GM11168 (cell line): ENCODE measurements around the gene KLHL35.
"Not testable (repeated sequence)": the region's sequence is repeated elsewhere in the genome, so short reads cannot be mapped to it uniquely, and the experiment has no call there.

Experiments
- in situ Hi-C: fragments of 300-500 bp; cut with MboI; formaldehyde crosslinking; loops from one replicate; pipeline ENCODE4 v1.12.0; 2022; ENCODE audit warnings: low sequenced_read_pairs; ENCODE audit not compliant: unreplicated experiment

The KLHL35 gene

GRCh38 chr11:75428989-75429640 is 3.9 kb downstream of the KLHL35 start:
- in situ Hi-C loops = no loop called here

- in situ Hi-C loops = no loop called here
Observed at GRCh38 chr11:75428281-75428724, 4.7 kb downstream of the KLHL35 start.

- in situ Hi-C loops = no loop called here
Observed at GRCh38 chr11:75427181-75427580, 5.8 kb downstream of the KLHL35 start.

DNA sequence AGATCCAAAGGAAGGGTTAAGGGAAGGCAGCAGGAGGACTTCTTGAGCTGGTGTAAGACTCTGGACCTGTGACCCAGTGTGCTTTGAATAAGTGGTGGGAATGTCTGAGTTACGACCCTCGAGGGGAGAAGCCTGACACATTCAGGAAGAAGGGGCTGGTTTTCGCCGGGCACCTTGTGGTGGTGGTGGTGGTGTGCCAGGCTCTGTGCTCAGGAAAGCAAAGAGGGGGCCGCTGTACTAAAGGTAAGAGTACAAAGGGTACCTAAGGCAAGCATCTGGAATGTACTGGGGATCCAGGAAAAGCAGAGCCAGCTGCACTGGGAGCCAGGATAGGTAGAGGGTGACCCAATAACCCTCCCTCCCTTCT is 6.3 kb downstream of the KLHL35 start:
- in situ Hi-C loops = no loop called here

- in situ Hi-C loops = no loop called here
Observed at GRCh38 chr11:75425422-75425821, 7.6 kb downstream of the KLHL35 start.

DNA sequence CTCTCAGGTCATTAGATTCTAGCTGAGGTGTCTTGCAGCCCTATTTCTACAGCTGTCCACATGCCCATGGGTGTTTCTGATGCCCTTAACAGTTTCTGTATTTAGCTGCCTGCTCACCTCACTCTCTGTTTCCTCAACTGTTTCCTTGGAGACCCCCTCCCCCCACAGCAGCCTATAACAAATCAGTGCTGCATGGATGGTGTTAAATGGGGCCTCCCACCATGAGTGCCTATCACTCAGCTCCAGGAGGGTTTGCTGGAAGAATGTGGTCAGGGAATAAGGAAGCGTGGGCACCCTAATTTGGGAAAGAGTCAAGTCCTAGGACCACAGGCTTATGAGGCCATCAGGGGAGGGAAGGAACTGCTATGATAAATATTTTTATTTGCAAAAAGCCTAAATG is 8.6 kb downstream of the KLHL35 start:
- in situ Hi-C loops = no loop called here

- in situ Hi-C loops = no loop called here
Observed at GRCh38 chr11:75423721-75424120, 9.3 kb downstream of the KLHL35 start.

DNA sequence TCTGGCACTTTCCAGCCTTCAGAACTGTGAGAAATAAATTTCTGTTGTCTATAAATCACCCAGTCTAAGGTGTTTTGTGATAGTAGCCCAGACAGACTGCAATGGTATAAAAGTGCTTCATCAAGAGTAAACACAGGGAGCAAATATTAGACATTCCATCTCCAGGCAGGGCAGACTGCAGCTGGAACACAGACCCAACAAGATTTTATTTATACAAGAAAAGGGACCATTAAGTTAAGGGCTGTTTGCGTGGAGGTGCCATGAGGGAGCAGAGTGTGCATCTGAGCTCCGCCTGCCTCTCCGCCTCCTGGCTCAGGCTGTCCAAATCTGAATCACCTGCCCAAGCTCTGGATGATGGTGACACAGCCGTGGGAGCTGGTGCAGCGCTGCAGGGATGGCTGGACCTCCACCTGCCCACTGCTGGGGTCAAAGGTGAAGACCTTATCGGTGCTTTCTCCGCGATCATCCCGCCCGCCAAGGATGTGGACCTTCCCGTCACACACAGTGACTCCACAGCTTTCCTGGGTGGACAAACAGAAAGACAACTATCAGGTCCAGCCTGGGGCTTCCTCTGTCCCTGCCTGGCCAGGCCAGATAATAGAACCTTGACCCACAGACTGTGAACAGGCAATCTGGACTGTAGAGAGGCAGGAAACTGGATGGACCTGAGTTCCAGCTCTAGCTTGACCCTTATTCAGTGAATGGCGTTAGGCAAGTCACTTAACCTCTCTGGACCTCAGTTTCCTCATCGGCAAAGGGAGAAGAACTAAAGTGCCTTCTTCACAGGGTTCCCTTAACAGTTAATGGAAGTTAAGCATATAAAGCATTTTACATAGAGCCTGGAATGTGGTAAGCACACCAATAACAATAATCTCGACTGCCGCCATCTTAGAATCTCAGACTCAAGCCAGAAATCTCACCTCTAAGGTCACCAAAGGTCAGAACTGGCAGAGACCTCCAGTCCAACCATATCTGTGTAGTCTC is 10.5 kb downstream of the KLHL35 start:
- in situ Hi-C loops = no loop called here

- in situ Hi-C loops = no loop called here
Observed at GRCh38 chr11:75421902-75422247, 11.1 kb downstream of the KLHL35 start.

- in situ Hi-C loops = no loop called here
Observed at GRCh38 chr11:75421035-75421602, 11.9 kb downstream of the KLHL35 start.

DNA sequence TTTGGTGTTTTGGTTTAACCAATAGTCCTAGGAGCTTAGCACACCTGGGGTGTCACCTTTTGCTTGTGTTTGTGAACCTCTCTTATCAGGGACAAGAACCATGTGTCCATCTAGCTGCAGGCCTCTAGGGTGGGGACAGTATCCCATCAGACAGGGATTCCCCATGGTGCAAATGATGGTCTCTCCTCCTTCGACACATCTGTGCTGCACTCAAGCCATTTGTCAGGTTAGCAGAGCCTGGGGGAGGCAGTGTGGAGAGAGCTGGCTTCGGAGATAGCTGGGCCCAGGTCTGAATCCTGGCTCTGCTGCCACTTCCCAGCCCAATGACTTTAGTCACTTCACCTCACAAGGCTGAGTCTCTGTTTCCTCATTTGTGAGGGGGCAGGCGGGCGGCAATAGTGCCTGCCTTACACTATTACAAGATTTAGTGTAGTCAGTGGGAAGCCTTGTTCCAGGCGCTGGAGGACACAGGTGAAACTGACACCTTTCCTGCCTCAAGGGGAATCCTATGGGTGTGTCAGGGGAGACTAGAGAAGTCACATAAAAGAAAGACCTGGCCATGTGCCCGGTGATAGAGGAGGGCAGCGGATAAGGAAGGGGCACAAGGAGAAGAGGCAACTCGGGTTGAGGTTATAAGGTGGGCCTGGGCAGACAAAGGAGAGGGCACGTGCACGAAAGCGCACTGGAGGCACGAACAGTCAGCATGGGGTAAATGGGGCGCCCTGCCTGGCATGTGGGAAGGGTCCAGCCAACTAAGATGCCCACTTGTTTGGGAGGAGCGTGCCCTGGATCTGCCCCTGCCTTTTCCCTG is 12.6 kb downstream of the KLHL35 start:
- in situ Hi-C loops = no loop called here

GRCh38 chr11:75413864-75414263 is 19.1 kb downstream of the KLHL35 start:
- in situ Hi-C loops = no loop called here

DNA sequence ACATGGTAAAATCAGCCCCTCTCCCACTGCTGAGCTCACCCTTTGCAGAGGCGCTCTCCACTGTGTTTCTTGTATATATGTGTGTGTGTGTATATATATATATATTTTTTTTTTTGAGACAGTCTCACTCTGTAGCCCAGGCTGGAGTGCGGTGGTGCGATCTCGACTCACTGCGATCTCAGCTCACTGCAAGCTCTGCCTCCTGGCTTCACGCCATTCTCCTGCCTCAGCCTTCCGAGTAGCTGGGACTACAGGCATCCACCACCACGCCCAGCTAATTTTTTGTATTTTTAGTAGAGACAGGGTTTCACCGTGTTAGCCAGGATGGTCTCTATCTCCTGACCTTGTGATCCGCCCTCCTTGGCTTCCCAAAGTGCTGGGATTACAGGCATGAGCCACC is 19.9 kb downstream of the KLHL35 start:
- in situ Hi-C loops = not testable (repeated sequence)

DNA sequence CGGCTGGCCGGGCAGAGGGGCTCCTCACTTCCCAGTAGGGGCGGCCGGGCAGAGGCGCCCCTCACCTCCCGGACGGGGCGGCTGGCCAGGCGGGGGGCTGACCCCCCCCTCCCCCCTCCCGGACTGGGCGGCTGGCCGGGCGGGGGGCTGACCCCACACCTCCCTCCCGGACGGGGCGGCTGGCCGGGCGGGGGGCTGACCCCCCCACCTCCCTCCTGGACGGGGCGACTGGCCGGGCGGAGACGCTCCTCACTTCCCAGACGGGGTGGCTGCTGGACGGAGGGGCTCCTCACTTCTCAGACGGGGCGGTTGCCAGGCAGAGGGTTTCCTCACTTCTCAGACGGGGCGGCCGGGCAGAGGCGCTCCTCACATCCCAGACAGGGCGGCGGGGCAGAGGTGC is 23.0 kb downstream of the KLHL35 start:
- in situ Hi-C loops = not testable (repeated sequence)

DNA sequence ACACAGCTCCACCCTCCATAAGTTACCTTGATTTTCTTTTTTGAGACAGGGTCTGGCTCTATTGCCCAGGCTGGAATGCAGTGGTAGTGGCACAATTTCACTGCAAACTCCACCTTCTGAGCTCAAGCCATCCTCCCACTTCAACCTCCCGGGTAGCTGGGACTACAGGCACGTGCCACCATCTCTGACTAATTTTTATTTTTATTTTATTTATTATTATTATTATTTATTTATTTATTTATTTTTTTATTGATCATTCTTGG is 24.1 kb downstream of the KLHL35 start:
- in situ Hi-C loops = no loop called here

DNA sequence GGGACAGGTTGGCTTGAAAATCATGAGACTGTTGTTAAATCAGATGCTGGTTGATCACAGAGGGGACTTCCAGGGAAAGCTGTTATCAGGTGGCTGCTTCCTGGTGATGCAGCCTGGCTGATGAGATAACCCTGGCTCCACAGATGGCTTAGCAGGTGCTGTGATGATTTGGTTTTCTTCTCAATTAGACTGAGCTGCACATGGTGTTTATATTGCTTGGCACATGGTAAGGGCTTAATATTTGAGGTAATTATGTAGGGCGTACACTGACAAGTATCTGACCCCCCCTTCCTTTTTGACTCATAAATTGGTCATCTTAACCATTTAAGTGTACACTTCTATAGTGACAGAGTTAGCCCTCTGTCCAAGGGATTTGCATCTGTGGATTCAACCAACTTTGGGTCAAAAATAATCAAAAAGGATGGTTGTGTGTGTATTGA is 26.6 kb downstream of the KLHL35 start:
- in situ Hi-C loops = no loop called here

- in situ Hi-C loops = no loop called here
Observed at GRCh38 chr11:75403983-75404658, 28.9 kb downstream of the KLHL35 start.

DNA sequence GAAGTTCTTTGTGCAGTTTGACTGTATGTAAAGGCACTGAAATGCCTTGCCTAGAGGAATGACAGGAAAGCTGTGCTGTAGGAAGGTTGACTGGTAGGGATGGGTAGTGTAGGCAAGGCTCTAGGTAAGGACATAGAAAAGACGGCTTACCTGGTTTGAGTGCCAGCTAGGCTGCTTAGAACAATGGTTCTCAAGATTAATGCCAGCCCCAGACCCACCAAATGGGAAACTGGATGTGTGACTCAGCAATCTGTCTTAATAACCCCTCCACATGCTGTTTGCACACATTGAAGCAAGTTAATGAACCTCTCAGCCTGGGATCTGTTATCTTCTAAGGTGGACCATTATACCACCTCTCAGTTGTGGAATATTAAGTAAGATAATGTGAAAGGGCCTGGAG is 30.0 kb downstream of the KLHL35 start:
- in situ Hi-C loops = no loop called here

- in situ Hi-C loops = no loop called here
Observed at GRCh38 chr11:75402002-75402773, 30.8 kb downstream of the KLHL35 start.
